ENCODE results near the gene COQ10B. TPM values are rescaled to one million over a fixed set of nuclear protein-coding genes. Genes with fewer than 3 reads are reported as not detected.

Gene COQ10B
- total RNA-seq, 6 experiments from 2014 or later, result 36.0 to 42.4 (median 39.4) TPM

DNA sequence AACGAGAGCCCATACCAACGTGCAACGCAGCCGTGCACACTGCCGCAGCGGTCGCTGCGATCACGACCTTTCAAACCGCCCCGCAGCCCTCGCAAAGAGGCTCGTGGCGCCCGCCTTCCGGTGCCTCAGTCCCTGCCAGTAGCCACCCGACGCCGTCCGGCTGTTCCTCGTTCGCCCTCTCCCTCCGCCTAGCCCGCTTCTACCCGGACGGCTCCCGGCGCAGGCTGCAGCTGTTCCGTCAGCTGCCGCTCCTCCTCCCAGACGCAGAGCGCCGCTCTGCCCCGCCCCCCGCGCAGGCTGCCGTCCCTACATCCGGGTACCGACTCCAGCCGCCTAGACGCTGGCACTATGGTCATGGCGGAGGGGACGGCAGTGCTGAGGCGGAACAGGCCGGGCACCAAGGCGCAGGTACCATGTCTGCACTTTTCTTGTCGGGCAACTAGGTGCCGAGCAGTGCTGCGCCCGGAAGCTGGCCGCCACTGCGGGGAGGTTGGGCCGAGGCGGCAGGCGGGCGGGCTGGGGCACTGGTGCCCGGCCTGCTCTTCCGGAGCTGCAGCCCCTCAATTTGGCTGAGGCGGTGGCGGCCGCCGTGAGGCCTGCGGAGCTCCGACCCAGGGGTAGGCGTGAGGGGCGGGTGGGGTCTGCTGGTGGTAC, 62.5 kb downstream of the COQ10B start, which contains the start of gene MOB4:
MOB4 (plus strand) TSS at position 328 of the 654 bp plus-strand sequence; CDS start at position 349, 21 bp downstream.
- Mint-ChIP-seq H3K4me1 (ENCODE audit: low read depth) (peaks cover 36% of the 10 kb centered on the region), H3K36me3 (ENCODE audit: low read depth) (peaks cover 11% of the 10 kb centered on the region), H3K27ac (peak within 1 kb of the TSS; percentile 92), H3K27me3 (ENCODE audit: insufficient read depth) (no peaks in the 10 kb centered on the region; the same call in 1 of the 2 replicates), H3K9me3 (no peaks in the 10 kb centered on the region), H3K4me3 (peak within 1 kb of the TSS; percentile 100)
- TF ChIP-seq, protein P1, sequence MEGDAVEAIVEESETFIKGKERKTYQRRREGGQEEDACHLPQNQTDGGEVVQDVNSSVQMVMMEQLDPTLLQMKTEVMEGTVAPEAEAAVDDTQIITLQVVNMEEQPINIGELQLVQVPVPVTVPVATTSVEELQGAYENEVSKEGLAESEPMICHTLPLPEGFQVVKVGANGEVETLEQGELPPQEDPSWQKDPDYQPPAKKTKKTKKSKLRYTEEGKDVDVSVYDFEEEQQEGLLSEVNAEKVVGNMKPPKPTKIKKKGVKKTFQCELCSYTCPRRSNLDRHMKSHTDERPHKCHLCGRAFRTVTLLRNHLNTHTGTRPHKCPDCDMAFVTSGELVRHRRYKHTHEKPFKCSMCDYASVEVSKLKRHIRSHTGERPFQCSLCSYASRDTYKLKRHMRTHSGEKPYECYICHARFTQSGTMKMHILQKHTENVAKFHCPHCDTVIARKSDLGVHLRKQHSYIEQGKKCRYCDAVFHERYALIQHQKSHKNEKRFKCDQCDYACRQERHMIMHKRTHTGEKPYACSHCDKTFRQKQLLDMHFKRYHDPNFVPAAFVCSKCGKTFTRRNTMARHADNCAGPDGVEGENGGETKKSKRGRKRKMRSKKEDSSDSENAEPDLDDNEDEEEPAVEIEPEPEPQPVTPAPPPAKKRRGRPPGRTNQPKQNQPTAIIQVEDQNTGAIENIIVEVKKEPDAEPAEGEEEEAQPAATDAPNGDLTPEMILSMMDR (IDR thresholded peaks at IDR 0.05), result peak; percentile 8; the same call in 1 of the 2 replicates
- peak; percentile 92 for DNase-seq

DNA sequence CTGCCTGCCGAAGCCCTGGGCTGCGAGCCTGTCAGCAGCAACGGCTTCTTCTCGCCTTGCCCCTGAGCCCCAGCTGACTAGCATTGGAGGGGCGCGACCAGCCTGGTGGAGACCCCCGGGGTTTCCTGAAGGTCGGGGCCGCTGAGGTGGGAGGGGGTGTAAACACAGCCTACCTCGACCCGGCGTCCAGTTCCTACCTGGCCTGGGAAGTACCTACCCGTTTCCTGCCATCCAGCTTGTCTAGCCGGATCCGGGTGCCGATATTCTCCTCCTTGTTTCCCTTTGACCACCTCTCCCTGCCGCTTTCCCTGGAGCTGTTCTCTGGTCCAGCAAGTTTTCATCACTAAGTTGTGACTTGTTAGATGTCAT, 63.0 kb downstream of the COQ10B start:
- H3K36me3 Mint-ChIP-seq (ENCODE audit: low read depth), result peaks cover 15% of the 10 kb centered on the region
- H3K9me3 Mint-ChIP-seq, result no peaks in the 10 kb centered on the region
- peaks cover 36% of the 10 kb centered on the region for H3K4me1 Mint-ChIP-seq (ENCODE audit: low read depth)
- no peak for DNase-seq
- peak overlapping the region; percentile 100 for H3K4me3 Mint-ChIP-seq
- H3K27ac Mint-ChIP-seq, result peak overlapping the region; percentile 92
- TF ChIP-seq, protein P1 (IDR thresholded peaks at IDR 0.05), result no peak
- H3K27me3 Mint-ChIP-seq (ENCODE audit: insufficient read depth), result no peaks in the 10 kb centered on the region; the same call in 1 of the 2 replicates

DNA sequence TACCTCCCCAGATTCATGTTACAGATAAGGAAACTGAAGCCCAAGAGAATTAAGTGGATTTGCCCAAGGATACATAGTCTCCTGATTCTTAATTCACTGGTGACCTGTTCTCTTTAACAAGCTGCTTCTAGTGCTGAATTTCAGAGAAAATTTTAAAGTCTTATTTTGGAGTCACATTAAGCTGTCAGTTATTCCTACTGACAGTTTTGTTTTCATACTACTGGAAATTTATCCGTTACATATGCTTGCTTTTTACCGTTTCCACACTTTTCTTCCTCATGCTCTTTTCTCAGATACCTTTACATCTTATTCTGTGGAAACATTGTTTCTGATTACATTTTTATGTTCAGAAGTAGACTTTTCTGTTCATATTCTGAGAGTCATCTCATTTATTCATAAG, 63.8 kb downstream of the COQ10B start:
- H3K36me3 Mint-ChIP-seq (ENCODE audit: low read depth), result peaks cover 15% of the 10 kb centered on the region
- no peaks in the 10 kb centered on the region for H3K9me3 Mint-ChIP-seq

More for the DNA sequence above, 63.8 kb downstream of the COQ10B start:
- TF ChIP-seq, protein P1 (IDR thresholded peaks at IDR 0.05), result no peak
- Mint-ChIP-seq H3K4me1 (ENCODE audit: low read depth) (peaks cover 36% of the 10 kb centered on the region), H3K27me3 (ENCODE audit: insufficient read depth) (no peaks in the 10 kb centered on the region; the same call in 1 of the 2 replicates), H3K27ac (no peak overlapping the region), H3K4me3 (peak overlapping the region; percentile 100)
- DNase-seq, result no peak

Other genes starting within 250 kb of the COQ10B start
- gene ANKRD44, start 142.8 kb upstream of the COQ10B start, total RNA-seq (2021; fragmentation: NEBNext Ultra II Directional; extraction: Animal tissue kit (Norgen Biotek cat#: 25700)), result 1 to 10 TPM; 3.8 to 5.7 (median 4.7) TPM
- gene SF3B1, start 18.5 kb upstream of the COQ10B start, total RNA-seq (2021; fragmentation: NEBNext Ultra II Directional; extraction: Animal tissue kit (Norgen Biotek cat#: 25700)), result 100 to 1,000 TPM; 158 to 189 (median 175) TPM
- 100 to 1,000 TPM; 267 to 399 (median 280) TPM for gene HSPD1, start 46.3 kb downstream of the COQ10B start, total RNA-seq (2021; fragmentation: NEBNext Ultra II Directional; extraction: Animal tissue kit (Norgen Biotek cat#: 25700))
- gene HSPE1, start 46.8 kb downstream of the COQ10B start, total RNA-seq (2021; fragmentation: NEBNext Ultra II Directional; extraction: Animal tissue kit (Norgen Biotek cat#: 25700)), result 100 to 1,000 TPM in 5 of 6 experiments, 10 to 100 TPM in 1; 96.3 to 149 (median 114) TPM
- gene MOB4, start 62.5 kb downstream of the COQ10B start, total RNA-seq (2021; fragmentation: NEBNext Ultra II Directional; extraction: Animal tissue kit (Norgen Biotek cat#: 25700)), result 10 to 100 TPM; 30.1 to 38.6 (median 34.4) TPM
- under 1 TPM in 5 of 6 experiments, not detected in 1; 0.05 to 0.45 (median 0.13) TPM for gene RFTN2, start 222.0 kb downstream of the COQ10B start, total RNA-seq (2021; fragmentation: NEBNext Ultra II Directional; extraction: Animal tissue kit (Norgen Biotek cat#: 25700))